SK-N-SH treated with all-trans-retinoic acid at 6 μM for 48 hours (cell line): ENCODE measurements around the gene BAG2.

Experiments used
- ATAC-seq: fragments of 200-7000 bp; cut with Tn5 transposase; 3 replicates; pipeline ENCODE4 v1.9.1; 2020; ENCODE audit warnings: mild to moderate bottlenecking, moderate library complexity
- ARNTL ChIP-seq: fragments of 450-650 bp; formaldehyde crosslinking; IDR thresholded peaks from 2 replicates; pipeline ENCODE4 v1.5.0; 2020; ENCODE audit warnings: low read depth, mild to moderate bottlenecking, moderate library complexity, borderline replicate concordance
- BACH2 ChIP-seq: fragments of 250-450 bp; sonication (Bioruptor Pico); IDR thresholded peaks from 2 replicates; pipeline ENCODE4 v1.9.0; 2021; ENCODE audit warnings: mild to moderate bottlenecking, borderline replicate concordance
- CREB5 ChIP-seq: fragments of 250-450 bp; sonication (Bioruptor Pico); IDR thresholded peaks from 2 replicates; pipeline ENCODE4 v1.5.1; 2020; ENCODE audit warnings: low read depth, mild to moderate bottlenecking, moderate library complexity
- CSDC2 ChIP-seq: fragments of 250-450 bp; sonication (Bioruptor Pico); IDR thresholded peaks from 2 replicates; pipeline ENCODE4 v1.5.0; 2020; ENCODE audit warnings: mild to moderate bottlenecking, moderate library complexity
- CSRNP3 ChIP-seq: fragments of 250-450 bp; sonication (Bioruptor Pico); IDR thresholded peaks from 2 replicates; pipeline ENCODE4 v1.5.1; 2021; ENCODE audit warnings: mild to moderate bottlenecking, moderate library complexity
- ESRRG ChIP-seq: fragments of 250-450 bp; sonication (Bioruptor Pico); IDR thresholded peaks from 2 replicates; pipeline ENCODE4 v1.6.1; 2021; ENCODE audit warnings: mild to moderate bottlenecking
- GLIS3 ChIP-seq: fragments of 250-450 bp; sonication (Bioruptor Pico); IDR thresholded peaks from 2 replicates; pipeline ENCODE4 v1.5.0; 2020; ENCODE audit warnings: mild to moderate bottlenecking, moderate library complexity
- ISL1 ChIP-seq: fragments of 250-450 bp; sonication (Bioruptor Pico); IDR thresholded peaks from 2 replicates; pipeline ENCODE4 v2.1.2; 2022; ENCODE audit warnings: mild to moderate bottlenecking, moderate library complexity
- RARB ChIP-seq: fragments of 250-450 bp; sonication (Bioruptor Pico); IDR thresholded peaks from 2 replicates; pipeline ENCODE4 v1.8.0; 2021; ENCODE audit warnings: mild to moderate bottlenecking, moderate library complexity
- SNAI2 ChIP-seq: fragments of 250-450 bp; sonication (Bioruptor Pico); IDR thresholded peaks from 2 replicates; pipeline ENCODE4 v1.5.0; 2020; ENCODE audit warnings: mild to moderate bottlenecking, moderate library complexity
- TCF4 ChIP-seq: fragments of 250-450 bp; sonication (Bioruptor Pico); IDR thresholded peaks from 2 replicates; pipeline ENCODE4 v1.8.0; 2021; ENCODE audit warnings: mild to moderate bottlenecking, moderate library complexity, borderline replicate concordance
- TOX ChIP-seq: fragments of 250-450 bp; sonication (Bioruptor Pico); IDR thresholded peaks from 2 replicates; pipeline ENCODE4 v1.8.0; 2021; ENCODE audit warnings: mild to moderate bottlenecking, moderate library complexity, borderline replicate concordance
- ZFP3 ChIP-seq: fragments of 250-450 bp; sonication (Bioruptor Pico); IDR thresholded peaks from 2 replicates; pipeline ENCODE4 v1.5.0; 2020; ENCODE audit warnings: mild to moderate bottlenecking, moderate library complexity
- ZNF70 ChIP-seq: fragments of 450-650 bp; formaldehyde crosslinking; IDR thresholded peaks from 2 replicates; pipeline ENCODE4 v1.5.0; 2020; ENCODE audit warnings: mild to moderate bottlenecking, moderate library complexity
- TF ChIP-seq, protein P1 (sequence below): fragments of 250-450 bp; sonication (Bioruptor Pico); IDR thresholded peaks from 2 replicates; pipeline ENCODE4 v1.5.0; 2020; ENCODE audit warnings: mild to moderate bottlenecking, moderate library complexity
- TF ChIP-seq, protein P2 (sequence below): fragments of 250-450 bp; sonication (Bioruptor Pico); IDR thresholded peaks from 2 replicates; pipeline ENCODE4 v1.8.0; 2020; ENCODE audit warnings: mild to moderate bottlenecking, moderate library complexity, borderline replicate concordance

The BAG2 gene

GRCh38 chr6:57207872-57208271, 35.7 kb downstream of the BAG2 start:
- no peak for TF ChIP-seq CSRNP3 (CRISPR knock-in tag)
- TF ChIP-seq CSDC2 (CRISPR knock-in tag): no peak
- TF ChIP-seq, protein P1, sequence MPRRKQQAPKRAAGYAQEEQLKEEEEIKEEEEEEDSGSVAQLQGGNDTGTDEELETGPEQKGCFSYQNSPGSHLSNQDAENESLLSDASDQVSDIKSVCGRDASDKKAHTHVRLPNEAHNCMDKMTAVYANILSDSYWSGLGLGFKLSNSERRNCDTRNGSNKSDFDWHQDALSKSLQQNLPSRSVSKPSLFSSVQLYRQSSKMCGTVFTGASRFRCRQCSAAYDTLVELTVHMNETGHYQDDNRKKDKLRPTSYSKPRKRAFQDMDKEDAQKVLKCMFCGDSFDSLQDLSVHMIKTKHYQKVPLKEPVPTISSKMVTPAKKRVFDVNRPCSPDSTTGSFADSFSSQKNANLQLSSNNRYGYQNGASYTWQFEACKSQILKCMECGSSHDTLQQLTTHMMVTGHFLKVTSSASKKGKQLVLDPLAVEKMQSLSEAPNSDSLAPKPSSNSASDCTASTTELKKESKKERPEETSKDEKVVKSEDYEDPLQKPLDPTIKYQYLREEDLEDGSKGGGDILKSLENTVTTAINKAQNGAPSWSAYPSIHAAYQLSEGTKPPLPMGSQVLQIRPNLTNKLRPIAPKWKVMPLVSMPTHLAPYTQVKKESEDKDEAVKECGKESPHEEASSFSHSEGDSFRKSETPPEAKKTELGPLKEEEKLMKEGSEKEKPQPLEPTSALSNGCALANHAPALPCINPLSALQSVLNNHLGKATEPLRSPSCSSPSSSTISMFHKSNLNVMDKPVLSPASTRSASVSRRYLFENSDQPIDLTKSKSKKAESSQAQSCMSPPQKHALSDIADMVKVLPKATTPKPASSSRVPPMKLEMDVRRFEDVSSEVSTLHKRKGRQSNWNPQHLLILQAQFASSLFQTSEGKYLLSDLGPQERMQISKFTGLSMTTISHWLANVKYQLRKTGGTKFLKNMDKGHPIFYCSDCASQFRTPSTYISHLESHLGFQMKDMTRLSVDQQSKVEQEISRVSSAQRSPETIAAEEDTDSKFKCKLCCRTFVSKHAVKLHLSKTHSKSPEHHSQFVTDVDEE (CRISPR knock-in tag): no peak
- no peak for TF ChIP-seq ESRRG
- no peak for ATAC-seq

GRCh38 chr6:57209030-57209429, 36.9 kb downstream of the BAG2 start:
- TF ChIP-seq SNAI2: no peak
- TF ChIP-seq TCF4 (CRISPR knock-in tag): no peak
- no peak for TF ChIP-seq ISL1 (CRISPR knock-in tag)
- no peak for TF ChIP-seq ESRRG
- TF ChIP-seq CREB5 (CRISPR knock-in tag): no peak
- no peak for TF ChIP-seq BACH2
- no peak for TF ChIP-seq CSDC2 (CRISPR knock-in tag)
- TF ChIP-seq, protein P1 (CRISPR knock-in tag): no peak
- TF ChIP-seq, protein P2, sequence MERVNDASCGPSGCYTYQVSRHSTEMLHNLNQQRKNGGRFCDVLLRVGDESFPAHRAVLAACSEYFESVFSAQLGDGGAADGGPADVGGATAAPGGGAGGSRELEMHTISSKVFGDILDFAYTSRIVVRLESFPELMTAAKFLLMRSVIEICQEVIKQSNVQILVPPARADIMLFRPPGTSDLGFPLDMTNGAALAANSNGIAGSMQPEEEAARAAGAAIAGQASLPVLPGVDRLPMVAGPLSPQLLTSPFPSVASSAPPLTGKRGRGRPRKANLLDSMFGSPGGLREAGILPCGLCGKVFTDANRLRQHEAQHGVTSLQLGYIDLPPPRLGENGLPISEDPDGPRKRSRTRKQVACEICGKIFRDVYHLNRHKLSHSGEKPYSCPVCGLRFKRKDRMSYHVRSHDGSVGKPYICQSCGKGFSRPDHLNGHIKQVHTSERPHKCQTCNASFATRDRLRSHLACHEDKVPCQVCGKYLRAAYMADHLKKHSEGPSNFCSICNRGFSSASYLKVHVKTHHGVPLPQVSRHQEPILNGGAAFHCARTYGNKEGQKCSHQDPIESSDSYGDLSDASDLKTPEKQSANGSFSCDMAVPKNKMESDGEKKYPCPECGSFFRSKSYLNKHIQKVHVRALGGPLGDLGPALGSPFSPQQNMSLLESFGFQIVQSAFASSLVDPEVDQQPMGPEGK: no peak
- TF ChIP-seq ZFP3 (CRISPR knock-in tag): no peak
- ATAC-seq: 0 out of 3 replicates have a peak, but pooled peaks have one; percentile 21

DNA sequence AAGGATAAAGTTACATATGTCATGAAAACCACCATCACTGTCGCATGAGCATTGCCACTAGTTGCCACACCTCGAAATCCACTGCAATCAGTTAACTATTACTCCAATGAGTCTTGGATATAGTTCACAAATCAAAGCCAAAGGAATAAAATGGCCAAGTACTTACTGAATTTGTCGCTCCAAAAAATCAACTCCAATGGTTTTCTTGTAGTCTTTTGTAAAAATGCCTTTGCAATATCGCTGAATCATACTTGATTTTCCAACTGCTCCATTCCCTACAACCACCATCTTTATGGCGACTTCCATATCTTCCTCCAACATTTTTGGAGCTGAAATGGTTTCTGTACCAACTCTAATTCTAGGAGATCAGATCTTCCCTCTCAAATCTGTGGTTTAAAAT, 37.9 kb downstream of the BAG2 start:
- TF ChIP-seq GLIS3 (CRISPR knock-in tag) (no peak), ZNF70 (no peak), CSRNP3 (CRISPR knock-in tag) (no peak), RARB (CRISPR knock-in tag) (no peak), ARNTL (CRISPR knock-in tag) (no peak), ESRRG (no peak), TCF4 (CRISPR knock-in tag) (no peak), TOX (CRISPR knock-in tag) (no peak), ISL1 (CRISPR knock-in tag) (no peak)
- TF ChIP-seq, protein P1 (CRISPR knock-in tag): no peak
- TF ChIP-seq, all 23 proteins: peak for 0
- no peak for ATAC-seq
